Activated CD4-positive, alpha-beta T cell treated with anti-CD3 and anti-CD28 coated beads, Interleukin-2, amount 50 U/mL, for 24 hours (primary cell): ENCODE results near the gene UPB1.
A peak's percentile ranks its signal among the peaks of the same experiment; 100 is the strongest.

Source experiments
- DNase-seq, 2 donors: peaks; one replicate each; pipeline ENCODE4 v3.0.0-alpha.2; 2020; ENCODE audit warnings: low read depth in 1 of 2, low spot score in 1 of 2

The UPB1 gene

DNA sequence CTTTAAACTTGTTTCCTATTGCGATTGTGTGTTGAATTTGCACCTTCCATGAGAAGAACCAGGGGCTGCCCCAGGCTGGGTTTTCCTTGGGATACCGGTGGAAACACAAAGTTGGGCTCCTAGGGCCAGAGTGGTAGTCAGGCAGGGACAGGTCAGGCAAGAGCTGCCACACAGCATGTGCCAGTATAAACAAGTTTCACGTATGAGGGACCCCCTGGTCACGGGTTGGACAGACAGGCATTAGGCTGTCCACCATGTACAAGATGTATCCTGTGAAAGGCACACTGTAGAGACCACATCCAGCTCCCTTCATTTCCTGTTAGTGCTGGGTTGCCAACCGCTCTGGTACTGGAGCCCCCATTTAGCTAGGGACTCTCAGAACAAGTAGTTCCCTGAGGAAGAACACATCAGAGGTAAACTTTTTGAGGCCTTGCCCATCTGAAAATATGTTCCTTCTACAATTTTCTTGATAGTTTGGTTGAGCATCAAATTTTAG, 8.8 kb downstream of the UPB1 start:
- no peak for DNase-seq

GRCh38 chr22:24504540-24504939, 9.4 kb downstream of the UPB1 start:
- DNase-seq, result no peak

GRCh38 chr22:24504956-24505736, 10.0 kb downstream of the UPB1 start:
- DNase-seq, result no peak

DNA sequence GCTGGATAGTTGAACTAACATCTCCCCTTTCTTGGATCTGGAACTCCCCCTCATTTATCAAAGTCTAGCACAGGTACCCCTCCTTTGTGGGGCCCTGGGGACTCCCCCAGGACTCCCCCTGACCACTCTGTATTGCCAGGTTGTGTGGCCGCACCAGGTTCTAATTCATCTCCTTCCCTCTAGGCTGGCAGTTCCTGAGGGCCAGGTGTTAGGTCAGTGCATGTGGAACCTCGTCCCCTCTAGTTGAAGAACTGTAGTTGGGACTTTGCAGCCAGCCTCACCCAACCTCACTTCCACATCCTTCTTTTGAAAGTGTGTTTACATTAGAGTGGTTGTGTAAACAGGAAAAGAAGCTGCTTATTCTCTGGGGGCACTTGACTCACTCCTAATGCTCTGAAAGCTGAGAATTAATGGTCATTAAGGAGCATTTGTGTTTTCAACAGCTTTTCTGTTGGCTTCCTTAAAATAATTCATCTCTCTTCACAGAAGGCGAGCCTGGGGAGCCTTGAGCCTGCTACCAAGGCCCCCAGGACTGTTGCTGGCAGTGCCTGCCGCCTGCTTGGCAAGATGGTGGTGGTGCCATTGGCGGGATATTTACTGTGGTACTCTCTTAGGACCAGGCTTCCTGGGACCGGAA, 11.8 kb downstream of the UPB1 start:
- no peak for DNase-seq

- DNase-seq, result no peak
Measured at GRCh38 chr22:24507716-24508115, 12.6 kb downstream of the UPB1 start.

DNA sequence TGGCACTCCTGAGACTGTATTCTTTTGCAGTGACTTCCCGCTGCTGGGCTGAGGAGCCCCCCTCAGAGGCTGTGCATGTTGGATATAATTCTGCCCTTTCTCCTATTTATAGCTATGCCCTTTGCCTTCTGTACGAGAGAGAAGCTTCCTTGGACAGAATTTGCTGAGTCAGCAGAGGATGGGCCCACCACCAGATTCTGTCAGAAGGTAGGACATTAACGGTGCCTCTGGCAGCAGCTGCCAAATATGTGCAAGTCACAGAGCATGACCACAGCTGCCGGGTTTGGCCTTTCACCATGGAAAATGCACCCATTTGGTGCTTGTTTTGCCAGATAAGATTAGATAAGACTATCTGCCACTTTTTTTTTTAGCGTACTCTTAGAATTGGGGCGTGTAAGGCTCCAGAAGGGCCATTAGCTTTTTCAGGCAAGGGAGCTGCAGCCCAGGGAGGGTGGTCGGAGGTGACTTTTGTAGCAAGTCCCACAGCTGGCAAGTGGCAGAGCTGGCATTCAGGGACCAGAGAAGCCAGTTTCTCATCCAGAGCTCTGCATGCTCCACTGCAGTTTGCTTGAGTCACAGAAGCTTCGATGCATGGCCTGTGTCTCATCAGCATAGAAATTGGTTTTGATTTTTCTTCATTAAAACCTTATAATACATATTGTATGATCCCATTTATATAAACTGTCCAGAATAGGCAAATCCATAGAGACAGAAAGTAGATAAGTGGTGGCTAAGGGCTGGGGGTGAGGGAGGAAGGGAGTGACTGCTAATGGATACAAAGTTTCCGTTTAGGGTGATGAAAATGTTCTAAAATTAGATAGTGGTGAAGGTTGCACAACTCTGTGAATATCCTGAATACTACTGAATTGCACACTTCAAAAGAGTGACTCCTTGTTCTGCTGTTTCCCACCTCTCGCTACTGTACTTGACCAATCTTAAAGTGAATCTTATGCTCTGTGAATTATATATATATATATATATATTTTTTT, 15.8 kb downstream of the UPB1 start:
- DNase-seq, result no peak

GRCh38 chr22:24512043-24512442, 16.9 kb downstream of the UPB1 start:
- DNase-seq, result no peak

DNA sequence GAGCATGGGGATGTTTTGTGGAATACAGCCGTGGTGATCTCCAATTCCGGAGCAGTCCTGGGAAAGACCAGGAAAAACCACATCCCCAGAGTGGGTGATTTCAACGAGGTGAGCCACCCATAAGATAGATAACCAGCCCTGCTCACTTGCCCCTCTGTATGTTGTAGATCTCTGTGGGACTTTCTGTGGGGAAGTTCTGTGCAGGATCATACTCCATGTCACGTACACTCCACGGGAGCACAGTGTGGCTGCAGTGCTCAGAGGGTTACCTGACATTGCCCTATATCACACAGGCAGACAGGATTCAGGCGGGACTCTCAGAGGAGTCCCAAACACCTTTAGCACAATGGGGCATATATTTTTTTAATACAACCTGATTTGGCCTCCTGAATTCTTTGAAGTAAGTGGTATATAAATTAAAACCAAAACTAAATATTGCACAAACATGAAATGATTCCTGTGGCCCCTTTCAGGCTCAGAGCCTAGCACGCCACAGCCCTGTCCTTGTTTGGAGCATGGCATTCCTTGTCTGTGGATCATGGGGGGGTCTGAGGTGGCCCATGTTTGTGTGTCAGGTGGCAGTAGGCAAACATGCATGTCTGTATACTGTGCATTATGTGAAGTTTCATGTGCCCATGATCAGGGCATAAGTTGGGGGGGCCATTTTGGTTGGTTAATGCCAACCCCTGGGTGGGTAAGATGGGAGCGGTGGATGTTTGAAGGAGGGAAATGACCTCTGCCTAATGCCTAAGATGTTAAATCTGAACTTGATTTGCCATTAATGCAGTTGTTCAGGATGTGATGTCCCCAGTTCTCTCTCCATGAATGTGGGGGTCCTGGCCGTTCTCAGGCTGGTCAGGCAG, 18.5 kb downstream of the UPB1 start:
- no peak for DNase-seq

DNA sequence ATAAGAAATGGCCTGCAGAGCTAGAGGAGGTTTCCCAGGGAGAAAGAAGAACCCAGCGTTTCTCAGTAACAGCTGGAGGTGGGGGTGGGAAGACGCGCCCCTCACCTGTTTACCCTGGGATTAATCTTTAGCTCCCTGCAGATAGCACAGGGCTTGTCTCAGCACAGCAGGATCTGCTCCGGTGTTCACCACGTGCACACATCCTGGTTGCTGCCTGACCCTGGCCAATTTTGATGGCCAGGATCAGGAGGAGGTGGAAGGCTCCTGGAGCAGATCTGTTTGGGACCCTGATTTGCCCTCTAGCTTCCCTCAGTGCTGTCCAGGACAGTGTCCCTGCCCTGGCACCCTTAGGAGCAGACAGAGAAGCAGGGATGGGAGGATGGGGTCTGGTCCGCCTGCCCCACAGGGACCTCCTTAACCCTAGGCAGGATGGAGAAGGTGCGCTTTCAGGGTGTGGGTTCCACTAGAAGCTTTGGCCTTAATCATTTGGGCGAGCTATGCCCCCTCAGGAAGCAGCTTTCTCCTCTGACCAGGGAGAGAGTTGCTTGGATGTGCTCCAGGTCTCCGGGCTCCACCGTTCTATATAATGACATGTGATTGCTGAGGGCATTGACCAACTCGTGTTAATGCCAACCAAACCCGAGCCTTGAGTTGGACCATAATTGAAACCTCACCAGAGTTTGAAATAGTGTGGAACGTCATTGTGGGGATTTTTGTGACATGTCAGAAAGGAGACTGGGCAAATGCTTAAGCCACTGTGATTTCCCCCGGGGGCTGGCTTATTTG, 19.3 kb downstream of the UPB1 start:
- no peak for DNase-seq

GRCh38 chr22:24515027-24515338, 19.9 kb downstream of the UPB1 start:
- DNase-seq, result no peak

GRCh38 chr22:24516301-24516737, 21.2 kb downstream of the UPB1 start:
- no peak for DNase-seq

DNA sequence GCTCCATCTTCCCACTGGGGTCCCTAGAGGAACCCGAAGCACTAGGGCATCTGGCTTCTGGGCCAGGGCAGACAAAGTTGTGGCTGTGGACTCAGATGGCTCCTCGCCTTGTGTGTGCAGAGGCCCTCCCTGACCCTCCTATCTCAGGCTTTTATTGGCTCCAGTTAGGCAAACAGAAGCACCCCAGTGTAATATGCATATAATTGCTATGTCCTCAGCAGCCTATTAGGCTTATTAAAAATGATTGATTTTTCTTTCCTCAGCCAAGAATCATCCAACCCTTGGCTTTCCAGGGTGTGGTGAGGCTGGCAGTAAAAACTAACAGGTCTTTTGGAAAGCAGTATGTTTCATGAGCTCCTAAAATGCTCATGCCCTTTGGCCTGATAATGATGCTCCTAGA, 22.3 kb downstream of the UPB1 start:
- DNase-seq, result no peak

DNA sequence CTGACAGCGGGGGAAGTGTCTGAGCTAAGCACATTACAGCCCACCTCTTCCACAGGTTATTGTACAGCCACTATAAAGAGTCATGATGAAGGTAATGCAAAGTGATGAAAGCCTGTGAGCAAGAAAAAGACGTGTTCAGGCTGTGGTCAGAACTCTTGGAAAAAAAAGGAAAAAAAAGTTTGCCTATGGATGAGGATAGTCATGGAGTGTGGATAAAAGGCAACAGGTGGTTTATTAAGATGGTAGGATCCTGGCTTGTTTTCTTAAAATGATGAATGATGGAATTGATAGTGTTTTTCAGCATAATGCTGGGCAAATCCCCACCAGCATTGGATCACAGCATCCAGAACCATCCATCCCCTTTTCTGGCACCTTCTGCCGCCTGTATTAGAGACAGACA, 23.1 kb downstream of the UPB1 start:
- no peak for DNase-seq

GRCh38 chr22:24518771-24519485, 23.8 kb downstream of the UPB1 start:
- no peak for DNase-seq

DNA sequence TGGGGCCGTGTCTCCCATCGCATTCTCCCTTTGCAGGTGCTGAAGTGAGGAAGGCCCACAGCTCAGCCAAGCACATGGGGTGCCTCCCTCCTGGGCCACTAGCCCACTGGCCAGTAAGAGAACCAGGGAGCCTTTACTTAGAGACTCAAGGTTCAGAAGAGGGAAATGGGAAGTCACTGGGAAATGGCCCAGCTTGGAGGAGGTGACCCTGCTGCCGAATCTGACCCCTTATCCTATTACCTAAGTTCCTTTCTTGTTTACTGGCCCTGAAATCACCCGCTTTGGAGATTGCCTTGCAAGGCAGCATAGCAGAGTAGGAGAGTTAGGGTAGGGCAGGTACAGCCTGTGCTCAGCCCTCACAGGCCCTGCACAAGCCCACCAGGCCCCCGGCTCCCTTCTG, 24.4 kb downstream of the UPB1 start:
- no peak for DNase-seq

DNA sequence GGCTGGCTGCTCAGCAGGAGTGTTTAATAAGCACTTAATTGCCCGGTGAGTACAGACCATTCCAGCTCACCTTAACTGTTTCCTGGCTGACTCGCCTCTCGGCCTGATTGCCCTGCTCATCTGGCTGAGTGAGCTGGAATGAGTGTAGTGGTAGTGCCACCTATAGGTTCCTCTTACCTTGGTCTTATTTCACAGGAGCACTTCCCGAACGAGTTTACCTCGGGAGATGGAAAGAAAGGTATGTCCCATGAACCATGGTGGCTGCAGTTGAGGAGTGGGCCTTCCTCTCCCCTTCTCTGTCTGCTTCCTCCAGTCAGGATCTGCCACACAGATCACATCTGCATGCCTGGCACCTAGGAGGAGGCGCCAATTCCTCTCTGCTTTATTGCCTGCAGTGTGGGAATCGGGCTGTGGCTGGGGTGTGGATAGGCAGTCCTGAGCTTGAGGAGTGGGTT, 26.7 kb downstream of the UPB1 start:
- peak in 1 of 2 donors; percentile 27 for DNase-seq

GRCh38 chr22:24523873-24524272, 28.7 kb downstream of the UPB1 start:
- DNase-seq, result no peak

- peak; percentile 54 to 67 for DNase-seq
Measured at GRCh38 chr22:24525416-24526037, 30.4 kb downstream of the UPB1 start.

- DNase-seq, result no peak
Measured at GRCh38 chr22:24526191-24526590, 31.1 kb downstream of the UPB1 start.
